ENCODE data around the gene KREMEN1. TPM values are rescaled to one million over a fixed set of nuclear protein-coding genes. Genes with fewer than 3 reads are reported as not detected.

Gene KREMEN1
- total and polyA plus RNA-seq, 10 of the 15 experiments (the other 5 are each of a cell fraction or from before 2014, with no cell fraction given): 0.10 to 2.5 (median 0.20) TPM; not detected in 1

- in situ Hi-C loops (cut with MboI): loop anchor here (5.0 to 25.0 kb wide), 3 partner anchors 187 to 1002 kb away; no protein-coding TSS in a partner anchor
- Histone ChIP-seq H3K9ac (ENCODE audit: control insufficient read depth, insufficient read depth, low read length) (no peak overlapping the region), H4K20me1 (ENCODE audit: control insufficient read depth, insufficient read depth) (no peaks in the 10 kb centered on the region), H3K27me3 (replicated peaks in 1 of 2; ENCODE audit: control insufficient read depth in 2 of 2, insufficient read depth in 2 of 2, low read length in 1 of 2) (no peaks in the 10 kb centered on the region), H3K79me2 (ENCODE audit: control insufficient read depth, insufficient read depth, low read length) (no peaks in the 10 kb centered on the region), H3K4me3 (no peak overlapping the region), H2AFZ (ENCODE audit: control insufficient read depth, low read depth, low read length) (no peak overlapping the region), H3K9me3 (replicated peaks; ENCODE audit: control insufficient read depth, insufficient read depth, low read length) (no peaks in the 10 kb centered on the region), H3K4me2 (ENCODE audit: control insufficient read depth, insufficient read depth) (no peak overlapping the region), H3K36me3 (ENCODE audit: control insufficient read depth in 2 of 2, insufficient read depth in 2 of 2, low read length in 1 of 2) (peaks cover 0 to 3% of the 10 kb centered on the region in 2 experiments; a peak in 2 of 4 replicates), H3K27ac (ENCODE audit: control insufficient read depth, insufficient read depth) (no peak overlapping the region), H3K4me1 (ENCODE audit: control insufficient read depth, insufficient read depth, low read length) (no peaks in the 10 kb centered on the region)
- CTCF ChIA-PET: interaction anchor here (0.7 to 9.5 kb wide), 26 partner anchors 8 to 439 kb away, joined by 3 to 195 read pairs (median 16); partner anchors contain the start of gene ZNRF3
- no peak for TF ChIP-seq ZNF622 (IDR thresholded peaks at IDR 0.05)
- no peak for TF ChIP-seq NR2C2 (IDR thresholded peaks at IDR 0.05; ENCODE audit: borderline replicate concordance, control insufficient read depth, insufficient read length, low read depth)
- TF ChIP-seq RAD21 (IDR thresholded peaks at IDR 0.05; ENCODE audit: insufficient read depth, low read depth, low read length): no peak
- TF ChIP-seq ZNF384 (IDR thresholded peaks at IDR 0.05; ENCODE audit: borderline replicate concordance, low read depth, low read length): no peak
- TF ChIP-seq ATF3 (IDR thresholded peaks at IDR 0.05; ENCODE audit: borderline replicate concordance, extremely low read depth, low read depth, low read length): no peak
- TF ChIP-seq ELK1 (IDR thresholded peaks at IDR 0.05; ENCODE audit: low read depth, low read length): no peak
- no peak for TF ChIP-seq WRNIP1 (IDR thresholded peaks at IDR 0.05; ENCODE audit: borderline replicate concordance, low read depth, low read length)
- no peak for TF ChIP-seq SUZ12 (IDR thresholded peaks at IDR 0.05; ENCODE audit: unreplicated experiment)
- no peak for TF ChIP-seq ATF2 (IDR thresholded peaks at IDR 0.05; ENCODE audit: low read length)
- TF ChIP-seq ZBTB4 (CRISPR knock-in tag; IDR thresholded peaks at IDR 0.05): no peak
- no peak for TF ChIP-seq RELB (IDR thresholded peaks at IDR 0.05; ENCODE audit: low read depth)
- TF ChIP-seq SREBF2 (IDR thresholded peaks at IDR 0.05; ENCODE audit: low read length): no peak
- no peak for TF ChIP-seq PML (IDR thresholded peaks at IDR 0.05; ENCODE audit: low read length)
- SMC1A ChIA-PET (ENCODE audit: uncharacterized antibody, unreplicated experiment): interaction anchor here (0.7 to 9.1 kb wide), 33 partner anchors 8 to 438 kb away, joined by 3 to 187 read pairs (median 10); no protein-coding TSS in a partner anchor
- no peak for ATAC-seq
- no peak for DNase-seq (ENCODE audit: low read depth, low spot score)
- POLR2A ChIA-PET: no interaction called here
- BruUV-seq (replicated peaks): no TSS peak
- intact Hi-C loops (cut with micrococcal nuclease; ENCODE audit: unreplicated experiment): loop anchor here (2.0 kb wide), 1 partner anchor 438 kb away; no protein-coding TSS in a partner anchor
- WGBS (ENCODE audit: insufficient coverage, insufficient replicate concordance, low lambda C conversion rate, missing lambda C conversion rate): 69% methylated on average over 9 of the region's 9 CpGs
- FAIRE-seq: no peak
- RAD21 ChIA-PET (ENCODE audit: unreplicated experiment): interaction anchor here (0.6 to 8.5 kb wide), 22 partner anchors 7 to 236 kb away, joined by 3 to 119 read pairs (median 10); partner anchors contain the start of genes KREMEN1 and ZNRF3
These were observed 33.7 kb upstream of the KREMEN1 start for GRCh38 chr22:29039148-29039547.
